ENCODE measurements around the gene NKAPD1. TPM values are rescaled to one million over a fixed set of nuclear protein-coding genes. Genes with fewer than 3 reads are reported as not detected.

The NKAPD1 gene
- total RNA-seq, 1 donor from 2014 or later: 29.1 TPM

GRCh38 chr11:112097734-112098528 is 23.8 kb downstream of the NKAPD1 start:
- Mint-ChIP-seq H3K4me1 (ENCODE audit: low read depth) (peaks cover 5% of the 10 kb centered on the region), H3K9me3 (no peaks in the 10 kb centered on the region), H3K4me3 (no peak overlapping the region), H3K36me3 (ENCODE audit: low read depth) (peaks cover 11% of the 10 kb centered on the region), H3K27ac (no peak overlapping the region), H3K27me3 (ENCODE audit: insufficient read depth) (no peaks in the 10 kb centered on the region)
- intact Hi-C loops (cut with micrococcal nuclease): no loop called here
- DNase-seq (ENCODE audit: low spot score): no peak

GRCh38 chr11:112100462-112100861 is 26.4 kb downstream of the NKAPD1 start:
- Mint-ChIP-seq H3K9me3 (no peaks in the 10 kb centered on the region), H3K4me3 (no peak overlapping the region), H3K36me3 (ENCODE audit: low read depth) (peaks cover 8% of the 10 kb centered on the region), H3K27ac (no peak overlapping the region), H3K4me1 (ENCODE audit: low read depth) (peaks cover 5% of the 10 kb centered on the region), H3K27me3 (ENCODE audit: insufficient read depth) (no peaks in the 10 kb centered on the region)
- DNase-seq (ENCODE audit: low spot score): no peak
- intact Hi-C loops (cut with micrococcal nuclease): no loop called here

- Mint-ChIP-seq H3K4me1 (ENCODE audit: low read depth) (no peaks in the 10 kb centered on the region), H3K36me3 (ENCODE audit: low read depth) (peaks cover 4% of the 10 kb centered on the region), H3K27ac (no peak overlapping the region), H3K9me3 (no peaks in the 10 kb centered on the region), H3K4me3 (no peak overlapping the region), H3K27me3 (ENCODE audit: insufficient read depth) (no peaks in the 10 kb centered on the region)
- intact Hi-C loops (cut with micrococcal nuclease): no loop called here
- DNase-seq (ENCODE audit: low spot score): no peak
Measured at GRCh38 chr11:112103446-112103845, 29.3 kb downstream of the NKAPD1 start.

- Mint-ChIP-seq H3K9me3 (no peaks in the 10 kb centered on the region), H3K27me3 (ENCODE audit: insufficient read depth) (no peaks in the 10 kb centered on the region), H3K27ac (no peak overlapping the region), H3K4me1 (ENCODE audit: low read depth) (no peaks in the 10 kb centered on the region), H3K4me3 (no peak overlapping the region), H3K36me3 (ENCODE audit: low read depth) (peaks cover 2% of the 10 kb centered on the region)
- DNase-seq (ENCODE audit: low spot score): no peak
- intact Hi-C loops (cut with micrococcal nuclease): no loop called here
Measured at GRCh38 chr11:112106070-112106469, 32.0 kb downstream of the NKAPD1 start.

- Mint-ChIP-seq H3K9me3 (no peaks in the 10 kb centered on the region), H3K4me1 (ENCODE audit: low read depth) (no peaks in the 10 kb centered on the region), H3K27me3 (ENCODE audit: insufficient read depth) (no peaks in the 10 kb centered on the region), H3K27ac (no peak overlapping the region), H3K4me3 (no peak overlapping the region), H3K36me3 (ENCODE audit: low read depth) (peaks cover 2% of the 10 kb centered on the region)
- intact Hi-C loops (cut with micrococcal nuclease): loop anchor here (1.0 kb wide), 2 partner anchors 62 to 167 kb away; partner anchors contain the start of gene BCO2
- no peak for DNase-seq (ENCODE audit: low spot score)
Measured at GRCh38 chr11:112113539-112114457, 39.7 kb downstream of the NKAPD1 start.

GRCh38 chr11:112114460-112114859 is 40.4 kb downstream of the NKAPD1 start:
- no peaks in the 10 kb centered on the region for H3K27me3 Mint-ChIP-seq (ENCODE audit: insufficient read depth)

GRCh38 chr11:112115386-112115785 is 41.3 kb downstream of the NKAPD1 start:
- Mint-ChIP-seq H3K4me1 (ENCODE audit: low read depth) (peaks cover 3% of the 10 kb centered on the region), H3K36me3 (ENCODE audit: low read depth) (peaks cover 2% of the 10 kb centered on the region), H3K27me3 (ENCODE audit: insufficient read depth) (no peaks in the 10 kb centered on the region), H3K4me3 (no peak overlapping the region), H3K27ac (no peak overlapping the region), H3K9me3 (no peaks in the 10 kb centered on the region)
- no peak for DNase-seq (ENCODE audit: low spot score)
- intact Hi-C loops (cut with micrococcal nuclease): no loop called here

More at GRCh38 chr11:112114460-112114859, 40.4 kb downstream of the NKAPD1 start:
- no peak overlapping the region for H3K27ac Mint-ChIP-seq
- DNase-seq (ENCODE audit: low spot score): no peak
- intact Hi-C loops (cut with micrococcal nuclease): no loop called here
- no peak overlapping the region for H3K4me3 Mint-ChIP-seq
- H3K4me1 Mint-ChIP-seq (ENCODE audit: low read depth): no peaks in the 10 kb centered on the region
- no peaks in the 10 kb centered on the region for H3K9me3 Mint-ChIP-seq
- H3K36me3 Mint-ChIP-seq (ENCODE audit: low read depth): peaks cover 2% of the 10 kb centered on the region

GRCh38 chr11:112118176-112118575 is 44.1 kb downstream of the NKAPD1 start:
- Mint-ChIP-seq H3K4me3 (no peak overlapping the region), H3K27ac (no peak overlapping the region), H3K27me3 (ENCODE audit: insufficient read depth) (no peaks in the 10 kb centered on the region), H3K36me3 (ENCODE audit: low read depth) (peaks cover 2% of the 10 kb centered on the region), H3K9me3 (no peaks in the 10 kb centered on the region), H3K4me1 (ENCODE audit: low read depth) (peaks cover 6% of the 10 kb centered on the region)
- DNase-seq (ENCODE audit: low spot score): no peak
- intact Hi-C loops (cut with micrococcal nuclease): no loop called here

GRCh38 chr11:112121981-112122615 is 48.0 kb downstream of the NKAPD1 start:
- intact Hi-C loops (cut with micrococcal nuclease): no loop called here
- Mint-ChIP-seq H3K27ac (no peak overlapping the region), H3K9me3 (no peaks in the 10 kb centered on the region)

GRCh38 chr11:112123129-112123528 is 49.0 kb downstream of the NKAPD1 start:
- H3K27ac Mint-ChIP-seq: no peak overlapping the region
- no peaks in the 10 kb centered on the region for H3K27me3 Mint-ChIP-seq (ENCODE audit: insufficient read depth)
- no peak overlapping the region for H3K4me3 Mint-ChIP-seq
- peaks cover 2% of the 10 kb centered on the region for H3K36me3 Mint-ChIP-seq (ENCODE audit: low read depth)
- H3K9me3 Mint-ChIP-seq: no peaks in the 10 kb centered on the region
- DNase-seq (ENCODE audit: low spot score): no peak
- H3K4me1 Mint-ChIP-seq (ENCODE audit: low read depth): peaks cover 6% of the 10 kb centered on the region
- intact Hi-C loops (cut with micrococcal nuclease): no loop called here

More at GRCh38 chr11:112121981-112122615, 48.0 kb downstream of the NKAPD1 start:
- no peak overlapping the region for H3K4me3 Mint-ChIP-seq
- no peak for DNase-seq (ENCODE audit: low spot score)
- H3K36me3 Mint-ChIP-seq (ENCODE audit: low read depth): peaks cover 2% of the 10 kb centered on the region
- peaks cover 6% of the 10 kb centered on the region for H3K4me1 Mint-ChIP-seq (ENCODE audit: low read depth)
- H3K27me3 Mint-ChIP-seq (ENCODE audit: insufficient read depth): no peaks in the 10 kb centered on the region

- intact Hi-C loops (cut with micrococcal nuclease): no loop called here
- Mint-ChIP-seq H3K4me1 (ENCODE audit: low read depth) (peaks cover 4% of the 10 kb centered on the region), H3K9me3 (no peaks in the 10 kb centered on the region), H3K27ac (no peak overlapping the region), H3K36me3 (ENCODE audit: low read depth) (no peaks in the 10 kb centered on the region), H3K4me3 (no peak overlapping the region), H3K27me3 (ENCODE audit: insufficient read depth) (no peaks in the 10 kb centered on the region)
- DNase-seq (ENCODE audit: low spot score): no peak
Measured at GRCh38 chr11:112127056-112127455, 53.0 kb downstream of the NKAPD1 start.

GRCh38 chr11:112128483-112129121 is 54.5 kb downstream of the NKAPD1 start:
- intact Hi-C loops (cut with micrococcal nuclease): no loop called here
- peaks cover 4% of the 10 kb centered on the region for H3K4me1 Mint-ChIP-seq (ENCODE audit: low read depth)
- no peaks in the 10 kb centered on the region for H3K27me3 Mint-ChIP-seq (ENCODE audit: insufficient read depth)
- H3K9me3 Mint-ChIP-seq: no peaks in the 10 kb centered on the region
- no peak overlapping the region for H3K4me3 Mint-ChIP-seq
- H3K27ac Mint-ChIP-seq: no peak overlapping the region
- no peaks in the 10 kb centered on the region for H3K36me3 Mint-ChIP-seq (ENCODE audit: low read depth)
- DNase-seq (ENCODE audit: low spot score): no peak

Data from activated T-helper 1 cell treated with anti-CD3 and anti-CD28 coated beads, Interleukin-12 subunit alpha, Interleukin-12 subunit beta, Interleukin-2, Interleukin-4 antibody, amounts not matched to agents 30 ng/mL and 10 ng/mL and 1 ng/mL, durations not matched to agents 14 hours and 24 hours and 36 hours (primary cell).